Measurements from ENCODE around the gene VWA3B. TPM values are rescaled to one million over a fixed set of nuclear protein-coding genes. Genes with fewer than 3 reads are reported as not detected.
"Not testable (repeated sequence)": the region's sequence is repeated elsewhere in the genome, so short reads cannot be mapped to it uniquely, and the experiment has no call there.

Gene VWA3B
- total RNA-seq, 2 donors from 2014 or later: 4.0 TPM; not detected in 1

GRCh38 chr2:98039085-98039756 is 47.7 kb upstream of the VWA3B start:
- 80% methylated on average over 12 of the region's 12 CpGs for WGBS
- DNase-seq (ENCODE audit: low spot score): no peak
- intact Hi-C loops (cut with DNase I): no loop called here
- H3K9me3 ChIP-seq: no peaks in the 10 kb centered on the region
- no peaks in the 10 kb centered on the region for H3K27me3 ChIP-seq (replicated peaks; ENCODE audit: insufficient read depth)
- TF ChIP-seq POLR2AphosphoS5 (IDR thresholded peaks at IDR 0.05): no peak
- no peak for TF ChIP-seq POLR2A (IDR thresholded peaks at IDR 0.05)
- no peak for TF ChIP-seq CTCF (IDR thresholded peaks at IDR 0.05)
- no peaks in the 10 kb centered on the region for H3K4me1 ChIP-seq (replicated peaks)
- H3K27ac ChIP-seq: no peak overlapping the region
- no peaks in the 10 kb centered on the region for H3K36me3 ChIP-seq
- H3K4me3 ChIP-seq: no peak overlapping the region

GRCh38 chr2:98040331-98040939 is 46.5 kb upstream of the VWA3B start:
- H3K4me1 ChIP-seq (replicated peaks): no peaks in the 10 kb centered on the region
- TF ChIP-seq CTCF (IDR thresholded peaks at IDR 0.05): no peak
- TF ChIP-seq POLR2A (IDR thresholded peaks at IDR 0.05): no peak
- no peak for TF ChIP-seq POLR2AphosphoS5 (IDR thresholded peaks at IDR 0.05)
- H3K4me3 ChIP-seq: no peak overlapping the region
- no peak overlapping the region for H3K27ac ChIP-seq
- no peaks in the 10 kb centered on the region for H3K27me3 ChIP-seq (replicated peaks; ENCODE audit: insufficient read depth)
- 86% methylated on average over 8 of the region's 8 CpGs for WGBS
- DNase-seq (ENCODE audit: low spot score): no peak
- no peaks in the 10 kb centered on the region for H3K36me3 ChIP-seq
- H3K9me3 ChIP-seq: no peaks in the 10 kb centered on the region
- intact Hi-C loops (cut with DNase I): no loop called here

GRCh38 chr2:98043101-98043500 is 43.9 kb upstream of the VWA3B start:
- H3K36me3 ChIP-seq: no peaks in the 10 kb centered on the region
- DNase-seq (ENCODE audit: low spot score): no peak
- H3K27me3 ChIP-seq (replicated peaks; ENCODE audit: insufficient read depth): no peaks in the 10 kb centered on the region
- H3K4me3 ChIP-seq: no peak overlapping the region
- intact Hi-C loops (cut with DNase I): no loop called here
- no peaks in the 10 kb centered on the region for H3K4me1 ChIP-seq (replicated peaks)
- no peaks in the 10 kb centered on the region for H3K9me3 ChIP-seq
- WGBS: 92% methylated on average over 1 of the region's 1 CpG
- H3K27ac ChIP-seq: no peak overlapping the region
- TF ChIP-seq POLR2A (IDR thresholded peaks at IDR 0.05) (no peak), CTCF (IDR thresholded peaks at IDR 0.05) (no peak), POLR2AphosphoS5 (IDR thresholded peaks at IDR 0.05) (no peak)

DNA sequence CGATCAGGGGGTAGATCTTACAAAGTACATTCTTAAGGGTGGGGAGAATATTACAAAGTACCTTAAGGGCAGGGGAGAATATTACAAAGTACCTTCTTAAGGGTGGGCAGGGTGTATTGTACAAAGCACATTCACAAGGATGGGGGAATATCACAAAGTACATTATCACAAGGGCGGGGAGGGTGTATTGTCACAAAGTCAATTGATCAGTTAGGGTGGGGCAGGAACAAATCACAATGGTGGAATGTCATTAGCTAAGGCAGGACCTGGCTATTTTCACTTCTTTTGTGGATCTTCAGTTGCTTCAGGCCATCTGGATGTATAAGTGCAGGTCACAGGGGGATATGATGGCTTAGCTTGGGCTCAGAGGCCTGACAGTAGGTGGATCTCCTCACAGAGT is 42.2 kb upstream of the VWA3B start:
- H3K4me3 ChIP-seq; H3K4me1 ChIP-seq (replicated peaks); H3K9me3 ChIP-seq; DNase-seq (ENCODE audit: low spot score); intact Hi-C loops (cut with DNase I); H3K27me3 ChIP-seq (replicated peaks; ENCODE audit: insufficient read depth); H3K27ac ChIP-seq; H3K36me3 ChIP-seq: not testable (repeated sequence)
- WGBS: 98% methylated on average over 2 of the region's 2 CpGs

DNA sequence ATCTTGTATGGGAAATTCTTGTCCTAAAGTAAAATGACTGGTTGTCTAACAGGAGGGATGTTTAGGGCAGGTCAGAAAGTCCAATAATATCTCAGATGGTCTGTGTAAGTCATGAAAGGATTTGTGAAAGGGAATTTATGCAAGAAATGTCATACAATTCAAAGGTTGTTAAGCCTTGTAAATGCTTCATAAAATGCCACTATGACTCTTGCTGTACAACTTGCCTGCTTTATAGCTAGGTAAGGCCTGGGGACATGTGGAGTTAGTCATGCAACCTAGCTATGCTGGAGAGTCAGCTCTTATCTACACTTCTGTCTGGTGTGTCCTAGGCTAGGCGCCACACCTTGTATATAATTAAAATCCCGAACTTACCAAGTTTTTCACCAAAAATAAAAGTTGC is 36.9 kb upstream of the VWA3B start:
- Histone ChIP-seq H3K9me3 (no peaks in the 10 kb centered on the region), H3K36me3 (no peaks in the 10 kb centered on the region), H3K4me3 (no peak overlapping the region), H3K27ac (no peak overlapping the region), H3K27me3 (replicated peaks; ENCODE audit: insufficient read depth) (no peaks in the 10 kb centered on the region), H3K4me1 (replicated peaks) (no peaks in the 10 kb centered on the region)
- WGBS: 63% methylated on average over 2 of the region's 2 CpGs
- intact Hi-C loops (cut with DNase I): no loop called here
- TF ChIP-seq POLR2A (IDR thresholded peaks at IDR 0.05) (no peak), CTCF (IDR thresholded peaks at IDR 0.05) (no peak), POLR2AphosphoS5 (IDR thresholded peaks at IDR 0.05) (no peak)
- DNase-seq (ENCODE audit: low spot score): no peak

All from prostate gland (tissue), 2 donors.